ENCODE measurements around the gene CCL14.
"Not testable (repeated sequence)": the region's sequence is repeated elsewhere in the genome, so short reads cannot be mapped to it uniquely, and the experiment has no call there.

CCL14 gene

GRCh38 chr17:35984140-35984539, 2.4 kb downstream of the CCL14 start:
- DNase-seq = no peak

- no peak for DNase-seq
These were observed 3.9 kb downstream of the CCL14 start for GRCh38 chr17:35982409-35983191.

- no peak for DNase-seq
These were observed 4.6 kb downstream of the CCL14 start for GRCh38 chr17:35981908-35982330.

GRCh38 chr17:35981246-35981645, 5.3 kb downstream of the CCL14 start, which contains the start of gene CCL16:
Gene CCL16 (minus strand): TSS chr17:35981497. CDS start chr17:35981420, 77 bp downstream.
- DNase-seq = no peak

- no peak for DNase-seq
These were observed 8.2 kb downstream of the CCL14 start for GRCh38 chr17:35978346-35978745.

GRCh38 chr17:35977509-35977908, 9.0 kb downstream of the CCL14 start:
- DNase-seq = no peak

- peak; percentile 11 for DNase-seq
These were observed 12.9 kb downstream of the CCL14 start for GRCh38 chr17:35973333-35974260.

- no peak for DNase-seq
These were observed 13.6 kb downstream of the CCL14 start for GRCh38 chr17:35972945-35973332.

- no peak for DNase-seq
These were observed 14.0 kb downstream of the CCL14 start for GRCh38 chr17:35972535-35972934.

- no peak for DNase-seq
These were observed 14.5 kb downstream of the CCL14 start for GRCh38 chr17:35972066-35972465.

- peak; percentile 62 for DNase-seq
These were observed 16.8 kb downstream of the CCL14 start for GRCh38 chr17:35969558-35970380.

- no peak for DNase-seq
These were observed 17.9 kb downstream of the CCL14 start for GRCh38 chr17:35968520-35969054.

GRCh38 chr17:35965272-35965671, 21.3 kb downstream of the CCL14 start:
- no peak for DNase-seq

GRCh38 chr17:35963663-35964062, 22.9 kb downstream of the CCL14 start:
- no peak for DNase-seq

GRCh38 chr17:35953720-35954119, 32.8 kb downstream of the CCL14 start:
- DNase-seq = no peak

GRCh38 chr17:35949401-35949800, 37.1 kb downstream of the CCL14 start:
- DNase-seq = no peak

GRCh38 chr17:35948092-35948491, 38.4 kb downstream of the CCL14 start:
- DNase-seq = no peak

GRCh38 chr17:35947156-35947585, 39.4 kb downstream of the CCL14 start:
- DNase-seq = peak; percentile 30

- no peak for DNase-seq
These were observed 42.4 kb downstream of the CCL14 start for GRCh38 chr17:35944151-35944550.

- no peak for DNase-seq
These were observed 43.0 kb downstream of the CCL14 start, which contains the start of gene LYZL6 for GRCh38 chr17:35943537-35943936. Gene LYZL6 (minus strand): TSS chr17:35943713. CDS start chr17:35939356, 4,357 bp downstream.

GRCh38 chr17:35942588-35943186, 43.8 kb downstream of the CCL14 start:
- DNase-seq = no peak

GRCh38 chr17:35938492-35938891, 48.0 kb downstream of the CCL14 start:
- DNase-seq = not testable (repeated sequence)
